A673 (cell line): Measurements from ENCODE around the gene GOLGA5.

Experiments used
- CTCF ChIP-seq: fragments of 300-800, 200-600 bp; sonication (generic); conservative IDR thresholded peaks from 2 replicates; pipeline ENCODE4 v1.5.1; 2017; ENCODE audit warnings: low read depth, mild to moderate bottlenecking, antibody characterized with exemption, low read length, moderate library complexity, mixed read lengths
- EZH2 ChIP-seq: fragments of 200-600 bp; sonication (generic); IDR thresholded peaks from 2 replicates; pipeline ENCODE4 v1.6.1; 2017; ENCODE audit warnings: borderline replicate concordance, low read depth, mild to moderate bottlenecking, mixed read lengths, antibody characterized with exemption, low read length; ENCODE audit not compliant: poor library complexity, severe bottlenecking

GRCh38 chr14:92786427-92786756 is 7.7 kb upstream of the GOLGA5 start:
- TF ChIP-seq CTCF (no peak), EZH2 (no peak)
